Spleen (tissue), 7 donors: ENCODE measurements around the gene GDF2.

Experiments
- CTCF ChIP-seq, 11 experiments: fragments of 200-600 bp in 7 of 11; fragments of 450-650 bp in 4 of 11; sonication (generic) in 4 of 11; IDR thresholded peaks in 8 of 11; conservative IDR thresholded peaks in 3 of 11; 1 replicate in 7 of 11; 2 replicates in 4 of 11; pipeline versions ENCODE4 v1.4.0 to v1.8.0; 2016 to 2021; ENCODE audit warnings: antibody characterized with exemption in 11 of 11, inconsistent platforms in 4 of 11, mild to moderate bottlenecking in 1 of 11
- POLR2A ChIP-seq, 3 donors: fragments of 450-650 bp; IDR thresholded peaks; one replicate each; pipeline ENCODE4 v1.5.1; 2017; ENCODE audit warnings: antibody characterized with exemption in 3 of 3, mild to moderate bottlenecking in 1 of 3
- POLR2AphosphoS5 ChIP-seq, 3 donors: sonication (generic); formaldehyde crosslinking; IDR thresholded peaks; one replicate each; pipeline ENCODE4 v1.5.1; 2017; ENCODE audit warnings: antibody characterized with exemption in 3 of 3
- donor health status: DM: no; HTN: no; CAD: no; lungs with moderate emphysema.
- donor health status: DM: no; HTN: no; CAD: no.
- donor health status: DM: no; HTN: no; CAD: no.

- TF ChIP-seq CTCF (IDR thresholded peaks at IDR 0.05 in 8 of 11, conservative IDR thresholded peaks at IDR 0.05 in 3 of 11) (no peak), POLR2A (IDR thresholded peaks at IDR 0.05) (no peak), POLR2AphosphoS5 (IDR thresholded peaks at IDR 0.05) (no peak)
Observed at GRCh38 chr10:47347303-47347675, 25.0 kb downstream of the GDF2 start.
